RWPE1 (cell line): ENCODE data around the gene RNF223.

Experiments used
- CTCF ChIA-PET: fragments of 350-600 bp; sonication (Branson Sonifier 250); formaldehyde crosslinking; extraction: SDS; loops from one replicate; lab custom pipeline; 2021; lab: Yijun Ruan, JAX
- POLR2A ChIA-PET: fragments of 400-600 bp; formaldehyde crosslinking; extraction: SDS; loops from one replicate; lab custom pipeline; 2020; ENCODE audit warnings: antibody characterized with exemption; ENCODE audit not compliant: low non-redundant PET; lab: Yijun Ruan, JAX
- DNase-seq: peaks from one replicate; pipeline ENCODE4 v3.0.0; 2012; ENCODE audit warnings: low spot score
- H3K27ac ChIP-seq: fragments of 450-650 bp; 2 replicates; pipeline ENCODE4 v1.5.1; 2017
- CTCF ChIP-seq: fragments of 450-650 bp; conservative IDR thresholded peaks from 2 replicates; pipeline ENCODE4 v1.5.1; 2017; ENCODE audit warnings: low read depth, mild to moderate bottlenecking

Gene RNF223

GRCh38 chr1:1084372-1085170 lies 10.5 kb upstream of the RNF223 start:
- no peak for DNase-seq
- CTCF ChIA-PET, result no interaction called here
- POLR2A ChIA-PET, result no interaction called here
- TF ChIP-seq CTCF, result no peak
- H3K27ac ChIP-seq, result 0 out of 2 replicates have a peak overlapping the region, but pooled peaks have one; percentile 19

- TF ChIP-seq CTCF, result no peak
- DNase-seq, result no peak
- CTCF ChIA-PET, result no interaction called here
- 0 out of 2 replicates have a peak overlapping the region, but pooled peaks have one; percentile 19 for H3K27ac ChIP-seq
- POLR2A ChIA-PET, result no interaction called here
Observed at GRCh38 chr1:1083416-1084371, 9.6 kb upstream of the RNF223 start.

- no peak for DNase-seq
- ChIA-PET POLR2A (no interaction called here), CTCF (interaction anchor here (0.9 kb wide), 1 partner anchor 10 kb away, joined by 3 read pairs; no protein-coding TSS in a partner anchor)
- TF ChIP-seq CTCF, result no peak
- H3K27ac ChIP-seq, result peak overlapping the region; percentile 10; the same call in 1 of the 2 replicates
Observed at GRCh38 chr1:1082776-1083415, 8.8 kb upstream of the RNF223 start.

GRCh38 chr1:1082239-1082775 lies 8.2 kb upstream of the RNF223 start:
- CTCF ChIA-PET, result interaction anchor here (0.9 kb wide), 1 partner anchor 10 kb away, joined by 3 read pairs; no protein-coding TSS in a partner anchor
- peak overlapping the region; percentile 10; the same call in 1 of the 2 replicates for H3K27ac ChIP-seq
- TF ChIP-seq CTCF, result no peak
- POLR2A ChIA-PET, result no interaction called here
- DNase-seq, result no peak

- ChIA-PET CTCF (interaction anchor here (0.7 kb wide), 1 partner anchor 39 kb away, joined by 4 read pairs; no protein-coding TSS in a partner anchor), POLR2A (no interaction called here)
- no peak for TF ChIP-seq CTCF
- H3K27ac ChIP-seq, result peak overlapping the region; percentile 10; the same call in 1 of the 2 replicates
- no peak for DNase-seq
Observed at GRCh38 chr1:1081311-1082238, 7.5 kb upstream of the RNF223 start.
